Right forelimb (tissue), 1 donor: Measurements from ENCODE around the gene RAB1B.

ENCODE experiments used
- DNase-seq: peaks from one replicate; pipeline ENCODE4 v3.0.0-alpha.2; 2018

RAB1B gene

DNA sequence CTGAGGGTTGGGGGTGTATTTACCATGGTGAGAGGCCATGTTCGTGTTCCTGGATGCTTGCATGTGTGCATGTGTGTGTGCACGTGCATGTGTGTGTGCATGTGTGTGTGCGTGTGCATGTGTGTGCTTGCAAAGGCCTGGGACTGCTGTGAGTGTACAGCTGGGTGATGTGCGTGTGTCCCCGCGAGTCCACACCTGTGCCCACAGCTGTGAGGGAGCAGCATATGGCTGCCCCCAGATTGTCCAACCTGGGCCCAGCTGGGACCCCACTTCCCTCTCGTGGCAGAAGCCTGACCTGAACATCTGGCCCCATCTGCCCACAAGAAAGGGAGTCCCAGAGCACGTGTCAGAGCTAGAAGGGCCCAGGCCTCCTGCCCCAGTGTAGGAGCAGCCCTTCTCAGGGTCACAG, 56.8 kb downstream of the RAB1B start:
- no peak for DNase-seq

DNA sequence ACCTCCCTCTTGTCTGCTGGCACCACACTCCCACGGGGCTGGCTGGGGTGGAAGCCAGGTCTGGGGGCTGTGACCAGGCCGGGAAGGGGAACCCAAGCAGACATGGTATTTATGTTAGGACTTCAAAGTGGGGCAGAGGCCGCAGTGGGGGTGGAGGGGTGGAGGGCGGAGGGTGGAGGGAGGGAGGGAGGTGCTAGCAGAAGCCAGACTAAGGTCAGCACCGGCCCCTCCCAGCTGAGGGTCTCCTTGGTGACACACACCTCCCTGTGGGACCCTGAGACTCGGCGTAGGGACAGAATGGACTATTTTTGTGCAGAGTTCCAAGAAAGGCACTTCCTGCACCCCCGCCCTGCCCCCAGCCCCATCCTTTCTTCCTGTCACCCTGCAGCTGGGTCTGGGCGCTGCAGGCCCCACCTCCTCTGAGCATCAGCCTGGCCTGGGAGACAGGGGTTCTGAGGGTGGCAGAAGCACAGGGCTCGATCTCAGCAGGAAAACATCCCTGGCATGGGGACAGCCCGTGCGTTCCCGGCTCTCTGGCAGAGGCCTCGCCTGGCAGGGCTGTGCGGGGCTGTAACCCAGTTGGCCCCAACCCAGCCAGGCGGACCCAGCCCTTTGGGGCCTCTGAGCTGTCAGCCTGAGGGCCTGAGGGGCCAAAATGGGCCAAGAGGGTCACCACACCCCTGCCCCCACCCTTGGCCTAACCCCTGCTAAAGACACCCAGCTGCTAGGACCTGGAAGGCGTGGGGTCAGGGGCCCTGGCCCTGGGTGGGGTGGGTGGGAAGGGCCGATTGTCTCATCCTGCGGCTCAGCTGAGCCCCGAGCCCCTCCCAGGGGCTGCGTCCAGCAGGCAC, 58.0 kb downstream of the RAB1B start:
- DNase-seq, result no peak
